GM19438 (cell line): ENCODE measurements around the gene KLF8.
"Not testable (repeated sequence)": the region's sequence is repeated elsewhere in the genome, so short reads cannot be mapped to it uniquely, and the experiment has no call there.

ENCODE experiments used
- ATAC-seq: cut with Tn5 transposase; IDR thresholded peaks from one replicate; pipeline ENCODE4 v1.9.1; 2021; ENCODE audit warnings: low read depth; ENCODE audit not compliant: unreplicated experiment

The KLF8 gene

GRCh38 chrX:56232221-56233082, at the start of gene KLF8:
Gene KLF8 (plus strand): TSS chrX:56232356. CDS start chrX:56233335, 979 bp downstream.
- ATAC-seq, result peak; percentile 73

GRCh38 chrX:56206945-56207344, 25.2 kb upstream of the KLF8 start:
- not testable (repeated sequence) for ATAC-seq

- ATAC-seq, result no peak
Observed at GRCh38 chrX:56211701-56212100, 20.5 kb upstream of the KLF8 start.

GRCh38 chrX:56216332-56216731, 15.8 kb upstream of the KLF8 start:
- ATAC-seq, result no peak

GRCh38 chrX:56219700-56220099, 12.5 kb upstream of the KLF8 start:
- ATAC-seq, result no peak

GRCh38 chrX:56221101-56221500, 11.1 kb upstream of the KLF8 start:
- no peak for ATAC-seq

- ATAC-seq, result no peak
Observed at GRCh38 chrX:56222473-56223000, 9.6 kb upstream of the KLF8 start.

GRCh38 chrX:56226980-56227379, 5.2 kb upstream of the KLF8 start:
- ATAC-seq, result no peak

- no peak for ATAC-seq
Observed at GRCh38 chrX:56228914-56229313, 3.2 kb upstream of the KLF8 start.

- no peak for ATAC-seq
Observed at GRCh38 chrX:56231537-56232090, 542 bp upstream of the KLF8 start.

- ATAC-seq, result no peak
Observed at GRCh38 chrX:56233100-56233499, 944 bp downstream of the KLF8 start.

- ATAC-seq, result peak; percentile 83
Observed at GRCh38 chrX:56233682-56234081, 1.5 kb downstream of the KLF8 start.

- ATAC-seq, result no peak
Observed at GRCh38 chrX:56248492-56248891, 16.3 kb downstream of the KLF8 start.

- no peak for ATAC-seq
Observed at GRCh38 chrX:56253832-56254703, 21.9 kb downstream of the KLF8 start.

- peak; percentile 90 for ATAC-seq
Observed at GRCh38 chrX:56268888-56269287, 36.7 kb downstream of the KLF8 start.

- ATAC-seq, result no peak
Observed at GRCh38 chrX:56278692-56279091, 46.5 kb downstream of the KLF8 start.

GRCh38 chrX:56279863-56280262, 47.7 kb downstream of the KLF8 start:
- ATAC-seq, result no peak

GRCh38 chrX:56281789-56282188, 49.6 kb downstream of the KLF8 start:
- no peak for ATAC-seq

- ATAC-seq, result no peak
Observed at GRCh38 chrX:56284269-56284668, 52.1 kb downstream of the KLF8 start.

GRCh38 chrX:56288608-56289007, 56.5 kb downstream of the KLF8 start:
- ATAC-seq, result no peak

- no peak for ATAC-seq
Observed at GRCh38 chrX:56289449-56289848, 57.3 kb downstream of the KLF8 start.
